Hippocampal formation (tissue), 2 donors: ENCODE measurements around the gene OXSR1.

Experiments
- DNase-seq, 2 donors: peaks; one replicate each; lab custom pipeline; 2025; lab: John Stamatoyannopoulos, UW

OXSR1 gene

DNA sequence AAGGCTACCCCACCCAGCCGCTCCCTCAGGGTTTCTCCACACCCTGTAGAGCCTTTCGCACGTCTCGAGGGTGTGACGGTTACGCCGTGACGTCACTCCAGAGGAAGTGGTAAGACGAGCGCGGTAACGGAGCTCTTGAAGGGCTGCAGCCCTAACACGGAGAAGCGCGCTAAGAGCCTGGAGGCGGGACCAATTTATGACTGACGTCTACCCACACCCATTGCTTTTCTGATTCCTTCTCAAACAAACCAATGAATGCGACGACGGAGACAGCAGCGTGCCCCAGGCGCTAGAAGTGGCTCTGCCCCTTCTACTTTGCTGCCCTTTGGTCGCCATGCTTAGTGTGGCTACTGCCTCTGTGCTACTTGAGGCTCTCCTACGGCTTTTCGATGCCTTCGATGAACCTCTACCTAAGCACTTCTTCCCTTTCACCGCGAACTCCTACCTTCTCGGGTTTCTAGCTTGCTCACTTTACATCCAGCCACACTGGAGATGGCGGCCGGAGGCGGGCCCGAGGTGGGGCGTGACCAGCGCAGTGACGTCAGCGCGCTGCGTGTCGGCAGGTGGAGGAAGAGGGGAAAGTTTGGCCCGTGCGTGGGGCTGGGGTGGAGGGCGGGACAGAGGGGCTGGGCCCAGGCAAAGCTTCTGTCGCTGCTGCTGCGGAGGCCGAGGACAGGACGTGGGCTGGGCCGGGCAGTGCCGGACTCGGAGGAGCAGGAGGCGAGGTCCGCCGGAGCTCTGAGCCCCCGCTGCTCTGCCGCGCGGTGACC, at the start of gene OXSR1:
Gene OXSR1 (plus strand): TSS at position 586 of the 770 bp plus-strand sequence. CDS start 340 bp downstream, outside the sequence.
- DNase-seq, result peak; percentile 99

DNA sequence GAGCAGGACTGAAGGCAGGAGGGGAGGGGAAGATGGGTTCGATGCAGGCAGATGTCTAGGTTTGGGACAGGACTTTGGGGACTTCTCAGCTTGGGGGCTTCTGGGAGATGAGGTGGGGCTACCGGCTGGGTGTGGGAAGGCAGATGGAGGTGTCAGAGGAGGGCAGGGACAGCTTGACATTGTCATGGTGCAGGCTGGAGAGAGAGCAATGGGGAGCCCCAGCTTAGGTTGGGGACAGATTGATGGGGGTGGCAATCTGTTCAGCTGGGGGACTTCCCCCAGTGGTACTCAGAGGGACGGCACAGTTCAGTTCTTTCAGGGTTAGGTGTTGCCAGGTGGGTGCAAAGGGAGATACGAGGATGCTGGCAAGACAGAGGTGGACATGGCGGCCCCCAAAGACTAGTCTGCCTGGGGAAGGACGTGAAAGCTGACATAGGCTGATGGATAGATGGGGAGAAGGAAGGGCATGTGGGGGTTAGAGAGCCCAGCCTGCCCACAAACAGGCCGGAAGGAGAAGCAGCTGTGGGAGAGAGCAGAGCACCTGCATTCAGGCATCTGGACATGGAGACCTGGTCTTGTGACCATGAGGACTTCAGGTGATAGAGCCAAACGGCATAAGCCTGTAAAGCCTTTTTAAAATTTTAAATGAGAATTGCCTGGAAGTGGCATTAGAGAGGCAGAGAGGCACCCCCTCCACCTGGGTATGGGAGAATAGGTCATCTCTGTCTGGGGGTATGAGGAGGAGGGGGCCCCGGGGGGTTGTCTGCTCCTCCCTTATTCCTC, 49.5 kb upstream of the OXSR1 start:
- DNase-seq, result no peak

DNA sequence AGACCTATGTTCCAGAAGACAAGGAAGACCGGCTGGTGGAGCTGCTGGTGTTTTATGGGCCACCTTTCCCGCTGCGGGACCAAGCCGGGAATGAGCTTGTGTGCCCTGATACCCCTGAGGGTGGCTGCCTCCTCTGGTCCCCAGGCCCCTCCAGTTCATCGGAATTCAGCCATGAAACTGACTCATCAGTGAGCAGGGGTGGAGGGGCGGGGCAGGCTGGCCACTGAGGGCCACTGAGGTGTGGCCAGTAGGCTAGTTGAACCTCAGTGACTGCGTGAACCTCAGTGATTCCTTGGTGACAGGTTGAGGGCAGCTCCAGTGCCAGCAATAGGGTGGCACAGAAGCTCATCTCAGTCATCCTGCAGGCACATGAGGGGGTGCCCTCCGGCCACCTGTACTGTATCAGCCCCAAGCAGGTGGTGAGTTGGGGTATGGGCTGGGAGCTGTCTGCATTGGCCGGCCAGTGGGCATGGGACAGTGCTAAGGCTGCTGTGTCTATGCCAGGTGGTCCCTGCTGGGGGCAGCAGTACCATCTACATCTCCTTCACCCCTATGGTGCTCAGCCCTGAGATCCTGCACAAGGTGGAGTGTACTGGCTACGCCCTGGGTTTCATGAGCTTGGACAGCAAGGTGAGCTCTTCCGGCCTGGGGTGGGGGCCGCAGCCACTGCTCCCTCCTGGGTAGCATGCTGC, 48.7 kb upstream of the OXSR1 start:
- DNase-seq, result no peak

DNA sequence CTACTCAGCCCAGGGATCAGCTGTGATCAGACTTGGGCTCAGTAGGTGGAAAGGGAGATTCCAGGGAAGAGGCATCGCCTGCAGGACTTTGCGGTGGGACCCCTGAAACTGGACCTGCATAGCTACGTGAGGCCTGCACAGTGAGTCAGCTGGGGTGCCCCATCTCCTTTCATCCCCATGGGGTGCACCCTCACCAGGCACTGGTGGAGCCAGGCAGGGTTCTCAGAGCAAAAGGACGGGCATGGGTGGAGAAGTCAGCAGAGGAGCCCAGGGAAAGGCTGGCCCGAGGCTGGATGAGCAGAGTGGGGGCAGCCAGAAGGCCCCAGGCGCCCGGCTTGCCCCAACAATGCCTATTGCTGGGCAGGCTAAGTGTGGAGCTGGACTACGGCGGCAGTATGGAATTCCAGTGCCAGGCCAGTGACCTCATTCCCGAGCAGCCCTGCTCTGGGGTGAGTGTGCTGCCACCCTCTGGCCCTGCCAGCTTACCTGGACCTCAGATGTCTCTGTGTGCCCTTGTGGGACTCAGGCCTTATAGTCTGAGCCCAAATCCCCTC, 48.1 kb upstream of the OXSR1 start:
- peak in 1 of 2 donors; percentile 21 for DNase-seq

DNA sequence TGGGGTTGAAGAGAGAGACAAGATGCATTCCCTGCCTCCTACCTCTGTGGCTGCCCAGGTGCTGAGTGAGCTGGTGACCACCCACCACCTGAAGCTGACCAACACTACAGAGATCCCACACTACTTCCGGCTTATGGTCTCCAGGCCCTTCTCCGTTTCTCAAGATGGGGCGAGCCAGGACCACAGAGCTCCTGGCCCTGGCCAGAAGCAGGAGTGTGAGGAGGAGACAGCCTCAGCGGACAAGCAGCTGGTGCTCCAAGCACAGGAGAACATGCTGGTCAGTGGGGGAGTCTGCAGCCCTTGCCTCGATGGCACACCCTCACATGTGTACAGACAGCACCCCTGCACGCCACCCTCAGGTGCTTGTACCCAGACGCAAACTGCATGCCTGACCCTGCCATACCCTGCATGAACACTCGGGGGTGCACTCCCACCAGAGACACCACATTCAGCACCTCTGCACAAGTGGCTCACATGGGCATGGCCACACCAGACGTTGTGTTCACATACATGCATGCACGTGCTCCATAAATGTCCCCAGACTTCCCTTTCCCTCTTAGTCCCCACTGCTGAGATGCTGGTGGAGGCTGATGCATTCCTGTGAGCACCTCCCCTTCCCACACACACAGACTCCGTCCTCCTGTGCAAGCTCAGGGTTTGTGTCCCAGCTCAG, 47.5 kb upstream of the OXSR1 start:
- peak in 1 of 2 donors; percentile 32 for DNase-seq

DNA sequence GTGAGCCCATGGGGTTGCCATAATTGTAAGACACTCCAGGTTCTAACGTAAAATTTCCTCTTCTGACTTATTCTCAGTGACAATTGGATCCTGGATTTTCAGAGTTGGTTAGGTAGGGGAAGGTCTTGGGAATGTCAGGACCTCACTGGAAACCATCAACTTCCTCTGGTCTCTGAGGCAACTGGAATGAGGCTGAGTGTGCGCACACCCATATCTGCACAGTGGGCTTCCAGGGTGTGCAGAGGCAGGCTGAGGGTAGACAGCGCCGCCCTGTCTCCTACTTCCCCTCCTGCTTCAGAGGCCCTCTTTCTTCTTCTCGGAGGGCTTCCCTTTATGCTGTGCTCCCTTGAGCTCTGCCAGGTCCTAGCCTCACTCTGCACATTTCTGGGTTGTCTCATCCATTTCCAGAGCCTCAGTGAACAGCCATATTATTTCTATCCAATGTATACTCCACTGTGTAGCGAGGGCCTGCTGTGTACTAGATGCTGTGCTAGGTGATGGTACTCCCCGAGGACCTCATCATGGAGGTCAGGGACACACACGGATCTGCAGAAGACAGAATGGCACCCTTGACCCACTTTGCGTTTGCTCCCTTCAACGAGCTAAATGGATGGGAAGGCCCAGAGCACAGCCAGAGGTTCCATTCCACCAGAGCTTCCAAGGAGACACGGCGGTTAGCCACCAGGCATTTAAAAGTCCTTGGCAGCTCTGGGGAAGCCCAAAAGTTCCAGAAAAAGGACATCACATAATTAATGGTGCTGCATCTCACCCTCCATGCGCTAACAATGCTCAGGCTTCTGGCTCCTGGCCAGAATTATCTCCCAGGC, 46.7 kb upstream of the OXSR1 start:
- no peak for DNase-seq

DNA sequence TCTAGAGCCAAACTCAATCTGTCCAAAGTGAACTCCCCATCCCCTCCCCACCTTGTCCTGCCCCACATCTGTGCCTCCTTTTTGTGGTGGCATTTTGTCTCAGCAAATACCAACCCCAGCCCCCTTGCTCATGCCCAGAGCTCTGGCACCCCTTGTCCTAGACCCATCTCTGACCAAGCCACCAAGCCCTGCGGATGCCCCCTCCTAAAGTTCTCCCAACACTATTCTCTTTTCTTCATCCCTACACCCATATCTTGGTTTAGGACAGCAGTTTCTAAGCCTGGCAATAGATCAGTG, 46.1 kb upstream of the OXSR1 start:
- no peak for DNase-seq

DNA sequence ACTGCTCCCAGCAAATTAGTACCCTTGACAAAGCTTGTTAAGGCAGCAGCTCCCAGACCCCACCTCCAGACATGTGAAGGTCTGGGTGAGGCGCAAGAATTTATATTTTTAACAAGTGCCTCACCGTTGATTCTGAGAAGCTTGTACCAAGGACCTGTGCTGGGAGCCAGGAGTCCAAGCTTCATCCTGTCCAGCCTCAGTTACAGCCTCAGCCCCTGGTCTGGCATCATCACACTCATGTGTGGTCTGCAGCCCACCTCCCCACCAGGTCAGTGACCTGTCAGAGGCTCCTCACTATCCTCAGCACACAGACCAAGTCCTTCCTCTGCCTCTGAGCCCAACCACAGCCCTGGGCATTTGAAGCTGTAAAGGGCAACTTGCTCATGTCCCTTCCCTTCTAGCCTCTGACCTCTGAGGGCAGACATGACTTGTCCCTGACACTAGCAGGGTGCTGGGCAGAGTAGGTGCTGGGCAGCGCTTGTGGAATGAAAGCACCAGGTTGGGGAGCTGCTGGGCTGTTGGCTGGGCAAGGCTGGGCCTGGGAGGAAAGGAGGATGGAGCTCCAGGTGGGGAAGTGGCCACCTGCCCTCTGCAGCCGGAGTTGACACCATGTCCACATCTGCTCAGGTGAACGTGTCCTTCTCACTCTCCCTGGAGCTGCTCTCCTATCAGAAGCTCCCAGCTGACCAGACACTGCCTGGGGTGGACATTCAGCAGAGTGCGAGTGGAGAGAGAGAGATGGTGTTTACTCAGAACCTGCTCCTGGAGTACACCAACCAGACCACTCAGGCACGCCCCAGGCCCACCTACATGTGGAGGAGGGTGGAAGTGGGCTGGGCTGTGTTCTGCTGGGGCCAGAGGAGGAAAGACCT, 45.3 kb upstream of the OXSR1 start:
- DNase-seq, result no peak

DNA sequence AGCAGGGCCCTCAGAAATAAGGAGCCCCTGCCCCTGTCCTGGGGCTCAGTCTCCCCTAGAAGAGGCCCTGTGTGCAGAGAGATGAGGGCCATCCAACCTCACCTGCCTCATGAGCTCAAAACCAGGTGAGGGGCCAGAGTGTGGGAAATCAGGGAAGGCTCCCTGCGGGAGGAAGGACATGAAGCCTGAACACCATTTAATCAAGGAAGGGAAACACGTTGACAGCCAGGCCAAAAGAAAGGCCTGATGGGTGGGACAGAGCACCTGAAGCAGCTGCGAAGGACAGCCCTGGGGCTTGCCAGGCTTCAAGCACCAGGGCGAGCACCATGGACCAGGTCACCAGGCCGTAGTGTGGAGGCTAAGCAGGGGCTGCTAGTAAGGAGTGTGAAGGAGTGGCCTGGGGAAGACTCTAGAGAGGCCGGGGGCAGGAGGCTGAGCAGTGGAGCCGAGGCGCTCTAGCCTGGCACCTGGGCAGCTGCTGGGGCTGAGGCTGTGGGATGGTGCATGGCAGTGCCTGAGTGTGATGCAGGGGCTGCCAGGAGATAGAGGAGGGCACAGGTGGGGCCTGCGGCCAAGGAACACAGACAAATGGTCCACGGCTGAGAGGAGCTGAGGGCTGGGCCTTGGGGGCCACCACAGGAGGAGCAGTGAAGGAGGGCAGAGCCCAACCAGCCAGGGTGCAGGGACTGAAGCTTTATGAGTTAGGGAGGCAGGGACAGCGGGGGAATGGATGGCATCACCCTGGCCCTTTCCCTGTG, 44.5 kb upstream of the OXSR1 start:
- DNase-seq, result no peak

DNA sequence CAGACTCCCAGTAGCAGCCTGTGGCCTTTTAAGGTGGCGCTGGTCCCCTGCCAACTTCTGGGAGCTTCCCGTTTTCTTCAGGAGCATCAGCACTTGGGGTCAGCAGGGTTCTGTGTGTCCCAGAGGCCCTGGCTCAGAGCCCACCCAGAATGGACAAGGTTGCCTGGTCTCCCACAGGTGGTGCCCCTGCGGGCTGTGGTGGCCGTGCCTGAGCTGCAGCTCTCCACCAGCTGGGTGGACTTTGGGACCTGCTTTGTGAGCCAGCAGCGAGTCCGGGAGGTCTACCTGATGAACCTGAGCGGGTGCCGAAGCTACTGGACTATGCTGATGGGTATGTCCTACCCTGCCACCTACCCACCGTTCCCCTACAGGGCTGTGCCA, 43.9 kb upstream of the OXSR1 start:
- no peak for DNase-seq

DNA sequence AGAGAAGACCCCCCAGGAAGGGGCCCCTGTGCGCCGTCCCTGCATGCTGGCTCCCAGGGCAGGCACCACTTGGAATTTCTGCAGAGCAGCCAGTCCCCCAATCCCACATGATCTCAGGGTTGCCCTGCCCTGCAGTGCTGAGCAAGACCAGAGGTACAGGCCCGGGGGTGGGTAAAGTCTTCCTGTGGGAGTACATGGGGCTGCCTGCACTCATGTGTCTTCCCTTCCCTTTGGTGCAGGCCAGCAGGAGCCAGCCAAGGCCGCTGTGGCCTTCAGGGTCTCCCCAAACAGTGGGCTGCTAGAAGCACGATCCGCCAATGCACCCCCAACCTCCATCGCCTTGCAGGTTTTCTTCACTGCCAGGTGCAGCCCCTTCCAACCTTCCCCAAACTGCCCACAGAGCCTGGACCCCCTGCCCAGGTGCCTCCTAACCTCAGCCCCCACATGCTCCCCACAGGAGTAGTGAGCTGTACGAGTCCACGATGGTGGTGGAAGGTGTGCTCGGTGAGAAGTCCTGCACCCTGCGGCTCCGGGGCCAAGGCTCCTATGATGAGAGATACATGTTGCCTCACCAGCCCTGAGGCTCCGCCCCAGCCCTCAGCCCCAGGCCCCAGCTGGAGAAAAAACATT, 43.4 kb upstream of the OXSR1 start:
- no peak for DNase-seq

DNA sequence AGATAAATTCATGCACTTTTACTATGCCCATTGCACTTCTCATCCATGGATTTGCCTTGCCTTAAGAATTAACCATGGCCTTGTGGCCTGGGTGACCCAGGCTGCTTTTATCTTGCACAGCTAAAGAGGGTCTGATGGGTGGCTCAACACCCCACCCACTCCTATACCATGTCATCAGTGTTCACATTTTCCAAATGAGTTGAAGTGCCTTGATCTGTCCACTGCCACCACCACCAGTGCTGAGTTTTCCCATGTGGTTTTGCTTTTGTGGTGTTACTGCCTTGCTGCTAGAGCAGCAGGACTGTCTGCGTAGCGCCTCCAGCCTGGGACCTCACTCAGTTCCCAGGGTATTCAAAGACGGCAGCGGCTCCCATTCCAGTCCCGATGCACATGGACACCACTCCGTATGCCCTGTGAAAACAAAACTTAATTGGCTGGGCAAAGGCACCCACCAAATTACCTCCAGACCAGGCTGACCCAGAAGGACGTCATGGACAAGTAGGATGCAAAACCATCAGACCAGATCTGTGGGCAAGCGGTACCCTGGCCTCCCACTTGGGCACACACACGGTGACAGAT, 42.5 kb upstream of the OXSR1 start:
- no peak for DNase-seq

DNA sequence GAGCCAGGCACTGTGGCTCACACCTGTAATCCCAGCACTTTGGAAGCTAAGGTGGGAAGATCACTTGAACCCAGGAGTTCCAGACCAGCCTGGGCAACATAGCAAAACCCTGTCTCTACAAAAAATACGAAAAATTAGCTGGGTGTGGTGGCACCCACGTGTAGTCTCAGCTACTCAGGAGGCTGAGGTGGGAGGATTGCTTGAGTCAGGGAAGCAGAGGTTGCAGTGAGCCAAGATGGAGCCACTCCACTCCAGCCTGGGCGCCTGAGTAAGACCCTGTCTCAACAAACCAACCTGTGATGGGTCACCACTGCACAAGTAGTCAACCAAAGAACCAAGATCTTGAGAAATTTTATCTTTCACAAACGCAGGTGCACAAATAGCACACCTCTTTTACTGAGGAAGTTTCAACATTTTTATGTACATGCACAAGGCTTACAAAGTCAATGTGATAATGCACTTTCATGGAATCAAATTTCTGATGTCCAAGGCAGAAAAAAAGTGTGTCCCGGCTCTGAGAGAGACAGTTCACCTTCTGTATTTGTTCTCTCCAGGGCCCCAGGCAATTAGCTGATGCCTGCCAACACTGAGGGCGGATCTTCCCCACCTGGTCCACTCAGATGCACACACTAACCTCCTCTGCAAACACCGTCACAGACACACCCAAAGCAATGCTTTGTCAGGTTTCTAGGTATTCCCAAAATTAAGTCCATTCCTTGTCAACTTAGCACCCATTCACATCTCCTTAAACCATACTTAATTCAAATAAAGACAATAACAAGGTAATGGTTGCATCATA, 40.8 kb upstream of the OXSR1 start:
- no peak for DNase-seq

DNA sequence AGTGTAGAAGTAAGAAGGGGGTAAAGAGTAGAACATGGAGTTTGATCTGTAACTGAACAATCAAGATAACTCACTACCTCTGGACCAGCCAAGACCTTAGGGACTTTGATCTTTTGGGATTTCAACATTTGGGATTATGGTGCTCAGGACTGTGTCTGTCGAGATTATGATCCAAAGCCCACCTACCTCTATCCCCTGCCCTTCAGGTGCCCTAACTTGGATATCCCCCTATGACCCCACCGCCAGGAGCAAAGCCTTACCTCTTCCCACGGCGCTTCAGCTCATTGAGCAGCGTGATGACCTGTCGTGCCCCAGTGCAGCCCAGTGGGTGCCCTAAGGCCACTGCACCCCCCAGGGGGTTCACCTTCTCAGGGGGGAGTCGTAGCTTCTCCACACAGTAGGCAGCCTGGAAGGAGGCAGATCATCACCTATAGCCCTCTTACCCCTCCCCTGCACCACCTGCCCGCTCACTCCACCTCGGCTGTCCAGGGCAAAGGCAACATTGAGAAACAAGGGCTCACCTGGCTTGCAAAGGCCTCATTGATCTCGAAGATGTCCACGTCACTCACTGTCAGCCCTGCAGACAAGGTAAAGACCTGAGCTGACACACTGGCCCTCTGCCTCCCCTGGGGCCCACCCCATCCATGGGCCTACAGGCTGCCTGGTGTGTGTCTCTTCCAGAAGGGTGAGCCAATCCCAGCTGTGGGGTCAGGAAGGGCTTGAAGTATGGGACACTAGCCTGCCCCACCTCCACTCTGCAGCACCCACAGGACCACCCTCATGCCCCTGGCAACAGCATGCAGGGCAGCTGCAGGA, 39.8 kb upstream of the OXSR1 start:
- no peak for DNase-seq

DNA sequence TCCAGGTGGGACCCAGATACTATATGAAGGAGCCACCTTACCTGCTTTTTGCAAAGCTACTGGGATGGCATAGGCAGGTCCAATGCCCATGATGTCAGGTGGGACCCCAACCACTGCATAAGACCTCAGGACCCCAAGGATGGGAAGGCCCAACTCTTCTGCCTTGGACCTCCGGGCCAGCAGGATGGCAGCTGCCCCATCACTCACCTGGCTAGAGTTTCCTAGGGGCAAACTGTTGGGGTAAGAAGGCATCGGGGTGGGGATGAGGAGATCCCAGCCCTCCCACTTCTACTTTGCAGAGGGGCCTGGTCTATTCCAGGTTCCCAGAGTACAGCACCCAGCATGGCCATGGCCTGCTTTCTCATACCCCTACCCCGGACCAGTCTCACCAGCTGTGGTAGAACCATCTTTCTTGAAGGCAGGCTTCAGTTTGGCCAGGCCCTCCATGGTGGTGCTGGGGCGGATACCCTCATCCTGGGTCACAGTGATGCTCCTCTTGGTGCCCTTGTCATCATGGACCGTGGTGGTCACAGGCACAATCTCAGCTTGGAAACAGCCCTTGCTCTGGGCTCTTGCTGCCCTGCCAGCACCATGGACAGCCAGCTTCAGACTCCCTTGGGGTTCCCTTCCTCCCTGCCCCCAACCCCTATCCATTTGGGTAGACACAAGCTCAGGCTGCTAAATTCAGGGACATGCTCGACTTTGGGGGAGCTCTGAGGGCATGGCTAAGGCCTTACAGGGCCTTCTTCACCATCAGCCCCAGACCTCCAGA, 39.0 kb upstream of the OXSR1 start:
- no peak for DNase-seq
